ENCODE results near the gene SDHAF1.
A peak's percentile ranks its signal among the peaks of the same experiment; 100 is the strongest.

The SDHAF1 gene

GRCh38 chr19:35991731-35992450 is 3.1 kb upstream of the SDHAF1 start:
- H3K4me3 ChIP-seq (ENCODE audit: control insufficient read depth, low read depth, low read length) = no peak overlapping the region
- TF ChIP-seq CTCF (IDR thresholded peaks at IDR 0.05; ENCODE audit: control insufficient read depth, insufficient read depth, low read depth, low read length, missing control alignments) = no peak
- no peak for DNase-seq (ENCODE audit: low read depth)

GRCh38 chr19:35992907-35993765 is 1.9 kb upstream of the SDHAF1 start:
- no peak overlapping the region for H3K4me3 ChIP-seq (ENCODE audit: control insufficient read depth, low read depth, low read length)
- DNase-seq (ENCODE audit: low read depth) = no peak
- no peak for TF ChIP-seq CTCF (IDR thresholded peaks at IDR 0.05; ENCODE audit: control insufficient read depth, insufficient read depth, low read depth, low read length, missing control alignments)

GRCh38 chr19:35993923-35994598 is 927 bp upstream of the SDHAF1 start:
- TF ChIP-seq CTCF (IDR thresholded peaks at IDR 0.05; ENCODE audit: control insufficient read depth, insufficient read depth, low read depth, low read length, missing control alignments) = no peak
- DNase-seq (ENCODE audit: low read depth) = no peak
- H3K4me3 ChIP-seq (ENCODE audit: control insufficient read depth, low read depth, low read length) = peak overlapping the region; percentile 84

GRCh38 chr19:35996777-35997176 is 1.8 kb downstream of the SDHAF1 start:
- no peak overlapping the region for H3K4me3 ChIP-seq (ENCODE audit: control insufficient read depth, low read depth, low read length)
- TF ChIP-seq CTCF (IDR thresholded peaks at IDR 0.05; ENCODE audit: control insufficient read depth, insufficient read depth, low read depth, low read length, missing control alignments) = no peak
- no peak for DNase-seq (ENCODE audit: low read depth)

- no peak for TF ChIP-seq CTCF (IDR thresholded peaks at IDR 0.05; ENCODE audit: control insufficient read depth, insufficient read depth, low read depth, low read length, missing control alignments)
- DNase-seq (ENCODE audit: low read depth) = no peak
- H3K4me3 ChIP-seq (ENCODE audit: control insufficient read depth, low read depth, low read length) = no peak overlapping the region
These were observed 6.6 kb downstream of the SDHAF1 start for GRCh38 chr19:36001605-36002004.

GRCh38 chr19:36003284-36003683 is 8.3 kb downstream of the SDHAF1 start:
- no peak for DNase-seq (ENCODE audit: low read depth)
- no peak overlapping the region for H3K4me3 ChIP-seq (ENCODE audit: control insufficient read depth, low read depth, low read length)
- no peak for TF ChIP-seq CTCF (IDR thresholded peaks at IDR 0.05; ENCODE audit: control insufficient read depth, insufficient read depth, low read depth, low read length, missing control alignments)
